Transverse colon (tissue), 4 donors: ENCODE data around the gene ALAD.

Experiments used
- CTCF ChIP-seq, 5 experiments: fragments of 200-600 bp in 3 of 5; fragments of 450-650 bp in 2 of 5; sonication (generic) in 3 of 5; IDR thresholded peaks; 1 replicate in 2 of 5; 2 replicates in 3 of 5; pipeline ENCODE4 v1.5.1; 2016 to 2017; ENCODE audit warnings: antibody characterized with exemption in 5 of 5, inconsistent platforms in 3 of 5, mild to moderate bottlenecking in 2 of 5, moderate library complexity in 1 of 5
- EP300 ChIP-seq: sonication (generic); formaldehyde crosslinking; IDR thresholded peaks from one replicate; pipeline ENCODE4 v1.6.1; 2017; ENCODE audit warnings: antibody characterized with exemption, low read depth
- POLR2A ChIP-seq: fragments of 450-650 bp; IDR thresholded peaks from one replicate; pipeline ENCODE4 v1.6.1; 2016; ENCODE audit warnings: antibody characterized with exemption, mild to moderate bottlenecking, moderate library complexity
- POLR2AphosphoS5 ChIP-seq, 3 donors: sonication (generic); formaldehyde crosslinking; IDR thresholded peaks; one replicate each; pipeline ENCODE4 v1.6.1; 2016; ENCODE audit warnings: antibody characterized with exemption in 3 of 3

GRCh38 chr9:113368982-113369854 lies 31.9 kb downstream of the ALAD start:
- TF ChIP-seq CTCF (IDR thresholded peaks at IDR 0.05) (no peak), POLR2AphosphoS5 (IDR thresholded peaks at IDR 0.05) (no peak), EP300 (no peak), POLR2A (no peak)
